ENCODE measurements around the gene TRIO.

TRIO gene

GRCh38 chr5:14380712-14381111 is 237.6 kb downstream of the TRIO start:
- no peaks in the 10 kb centered on the region for H3K9me3 ChIP-seq
- no peak for TF ChIP-seq CTCF (IDR thresholded peaks at IDR 0.05)
- no peak overlapping the region for H3K27ac ChIP-seq
- H3K27me3 ChIP-seq, result no peaks in the 10 kb centered on the region
- no peaks in the 10 kb centered on the region for H3K4me1 ChIP-seq (ENCODE audit: control insufficient read depth in 1 of 2, insufficient read depth in 1 of 2, low read depth in 1 of 2, low read length in 1 of 2)
- no peaks in the 10 kb centered on the region for H3K36me3 ChIP-seq
- H3K4me3 ChIP-seq (ENCODE audit: low read depth in 1 of 2, low read length in 1 of 2), result no peak overlapping the region

- no peak for TF ChIP-seq CTCF (IDR thresholded peaks at IDR 0.05)
- no peaks in the 10 kb centered on the region for H3K27me3 ChIP-seq
- H3K9me3 ChIP-seq, result no peaks in the 10 kb centered on the region
- H3K4me1 ChIP-seq (ENCODE audit: control insufficient read depth in 1 of 2, insufficient read depth in 1 of 2, low read depth in 1 of 2, low read length in 1 of 2), result no peaks in the 10 kb centered on the region
- no peak overlapping the region for H3K27ac ChIP-seq
- H3K36me3 ChIP-seq, result peaks cover under 1% of the 10 kb centered on the region
- no peak overlapping the region for H3K4me3 ChIP-seq (ENCODE audit: low read depth in 1 of 2, low read length in 1 of 2)
These were observed 239.5 kb downstream of the TRIO start for GRCh38 chr5:14382640-14383039.

GRCh38 chr5:14383923-14384322 is 240.8 kb downstream of the TRIO start:
- Histone ChIP-seq H3K27me3 (no peaks in the 10 kb centered on the region), H3K27ac (no peak overlapping the region), H3K4me1 (ENCODE audit: control insufficient read depth in 1 of 2, insufficient read depth in 1 of 2, low read depth in 1 of 2, low read length in 1 of 2) (no peaks in the 10 kb centered on the region), H3K9me3 (no peaks in the 10 kb centered on the region), H3K36me3 (peaks cover 3% of the 10 kb centered on the region), H3K4me3 (ENCODE audit: low read depth in 1 of 2, low read length in 1 of 2) (no peak overlapping the region)
- TF ChIP-seq CTCF (IDR thresholded peaks at IDR 0.05), result no peak

GRCh38 chr5:14385019-14385418 is 241.9 kb downstream of the TRIO start:
- Histone ChIP-seq H3K36me3 (peaks cover 3% of the 10 kb centered on the region), H3K4me3 (ENCODE audit: low read depth in 1 of 2, low read length in 1 of 2) (no peak overlapping the region), H3K9me3 (no peaks in the 10 kb centered on the region), H3K4me1 (ENCODE audit: control insufficient read depth in 1 of 2, insufficient read depth in 1 of 2, low read depth in 1 of 2, low read length in 1 of 2) (no peaks in the 10 kb centered on the region), H3K27ac (no peak overlapping the region), H3K27me3 (no peaks in the 10 kb centered on the region)
- TF ChIP-seq CTCF (IDR thresholded peaks at IDR 0.05), result no peak

- H3K4me3 ChIP-seq (ENCODE audit: low read depth in 1 of 2, low read length in 1 of 2), result no peak overlapping the region
- H3K4me1 ChIP-seq (ENCODE audit: control insufficient read depth in 1 of 2, insufficient read depth in 1 of 2, low read depth in 1 of 2, low read length in 1 of 2), result no peaks in the 10 kb centered on the region
- H3K36me3 ChIP-seq, result peaks cover 3% of the 10 kb centered on the region
- H3K27ac ChIP-seq, result no peak overlapping the region
- H3K9me3 ChIP-seq, result no peaks in the 10 kb centered on the region
- no peak for TF ChIP-seq CTCF (IDR thresholded peaks at IDR 0.05)
- H3K27me3 ChIP-seq, result no peaks in the 10 kb centered on the region
These were observed 243.9 kb downstream of the TRIO start for GRCh38 chr5:14386884-14387624.

All from neutrophil (primary cell).